Stimulated activated CD4-positive, alpha-beta T cell treated with anti-CD3 and anti-CD28 coated beads, Interleukin-1b, Interleukin-23, amount 100 ng/mL, for 48 hours (primary cell): Measurements from ENCODE around the gene NOTCH1.

Source experiments
- DNase-seq: peaks from one replicate; pipeline ENCODE4 v3.0.0-alpha.2; 2020

NOTCH1 gene

GRCh38 chr9:136457326-136457725 lies 88.5 kb downstream of the NOTCH1 start:
- DNase-seq: no peak

- no peak for DNase-seq
Measured at GRCh38 chr9:136456258-136456657, 89.6 kb downstream of the NOTCH1 start.

GRCh38 chr9:136455043-136456002 lies 90.5 kb downstream of the NOTCH1 start:
- DNase-seq: no peak

- DNase-seq: no peak
Measured at GRCh38 chr9:136454026-136454796, 91.6 kb downstream of the NOTCH1 start.

GRCh38 chr9:136453326-136453725 lies 92.5 kb downstream of the NOTCH1 start:
- DNase-seq: no peak

- no peak for DNase-seq
Measured at GRCh38 chr9:136451221-136451877, 94.5 kb downstream of the NOTCH1 start.

GRCh38 chr9:136448655-136449054 lies 97.2 kb downstream of the NOTCH1 start:
- DNase-seq: no peak

GRCh38 chr9:136447173-136447778 lies 98.6 kb downstream of the NOTCH1 start:
- DNase-seq: no peak

GRCh38 chr9:136445799-136446198 lies 100.0 kb downstream of the NOTCH1 start:
- no peak for DNase-seq
